Measurements from ENCODE around the gene SRPRA.
A peak's percentile ranks its signal among the peaks of the same experiment; 100 is the strongest.

Gene SRPRA

GRCh38 chr11:126229858-126230540, 38.7 kb downstream of the SRPRA start:
- DNase-seq (ENCODE audit: low read depth): peak; percentile 22

- no peak for DNase-seq (ENCODE audit: low read depth)
Observed at GRCh38 chr11:126226334-126227084, 42.2 kb downstream of the SRPRA start.

DNA sequence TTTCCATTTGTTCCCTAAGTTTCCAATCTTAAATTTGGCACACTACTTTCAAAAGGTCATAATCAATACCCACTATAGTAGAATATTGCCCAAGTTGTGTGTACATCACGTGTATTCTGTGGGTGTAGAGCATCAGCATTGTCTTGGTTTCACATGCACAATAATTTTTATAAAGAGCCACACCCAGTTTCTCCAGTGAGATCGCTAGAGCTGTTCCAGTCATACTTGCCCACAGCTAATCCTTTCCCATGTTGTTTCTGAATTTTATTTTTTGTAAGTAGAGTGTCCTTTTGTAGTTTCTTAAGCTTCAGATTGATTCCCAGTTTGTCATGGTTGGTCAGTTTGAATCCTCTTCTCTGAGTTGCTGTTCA, 43.4 kb downstream of the SRPRA start:
- DNase-seq (ENCODE audit: low read depth): no peak

DNA sequence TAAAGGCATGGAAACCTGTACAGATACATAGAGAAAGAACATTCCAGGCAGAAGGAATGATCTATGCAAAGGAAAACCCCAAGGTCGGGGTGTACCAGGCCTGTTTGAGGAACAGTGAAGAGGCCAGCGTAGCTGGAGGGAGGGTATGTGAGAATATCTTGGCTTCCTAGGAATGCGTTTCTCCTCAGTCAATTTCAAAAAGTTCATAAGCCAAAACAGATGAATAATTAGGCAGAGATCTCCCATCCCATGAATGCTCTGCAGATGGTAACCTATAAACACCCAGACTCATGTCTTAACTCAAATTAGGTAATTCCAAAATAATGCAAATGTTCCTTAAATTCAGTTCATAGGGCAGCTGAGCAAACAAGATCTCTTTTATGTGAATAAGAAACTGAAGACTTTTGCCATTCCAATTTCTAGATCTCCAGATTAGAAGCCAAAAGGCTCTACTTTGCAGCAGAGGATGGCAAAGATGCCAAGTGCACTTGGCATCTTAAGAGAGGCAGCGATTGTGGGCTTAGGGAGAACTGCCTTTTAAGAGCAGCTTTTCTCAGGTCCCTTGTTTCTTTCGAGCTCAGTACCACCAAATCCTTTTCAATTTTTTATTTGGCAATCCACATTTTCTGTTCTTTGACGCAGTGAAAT, 43.9 kb downstream of the SRPRA start:
- no peak for DNase-seq (ENCODE audit: low read depth)

- DNase-seq (ENCODE audit: low read depth): no peak
Observed at GRCh38 chr11:126219547-126219946, 49.1 kb downstream of the SRPRA start.

DNA sequence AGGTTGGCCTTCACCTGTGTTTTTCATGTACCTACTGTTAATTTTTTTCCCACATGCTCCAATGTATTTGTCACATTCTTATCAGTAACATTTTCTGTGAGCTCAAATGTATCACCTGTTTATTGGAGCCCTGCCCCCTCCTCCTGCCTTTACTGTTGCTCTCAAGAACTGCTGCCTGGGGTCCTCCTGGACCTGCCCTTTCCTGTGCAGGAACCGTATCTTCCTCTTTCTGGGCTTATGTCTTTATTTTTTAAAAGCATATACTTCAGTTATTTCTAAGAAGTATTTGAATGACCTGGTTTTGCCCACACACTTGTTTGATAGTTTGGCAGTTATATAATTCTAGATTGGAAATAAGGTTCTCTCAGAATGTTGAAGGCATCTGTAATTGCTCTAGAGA, 51.2 kb downstream of the SRPRA start:
- DNase-seq (ENCODE audit: low read depth): no peak

DNA sequence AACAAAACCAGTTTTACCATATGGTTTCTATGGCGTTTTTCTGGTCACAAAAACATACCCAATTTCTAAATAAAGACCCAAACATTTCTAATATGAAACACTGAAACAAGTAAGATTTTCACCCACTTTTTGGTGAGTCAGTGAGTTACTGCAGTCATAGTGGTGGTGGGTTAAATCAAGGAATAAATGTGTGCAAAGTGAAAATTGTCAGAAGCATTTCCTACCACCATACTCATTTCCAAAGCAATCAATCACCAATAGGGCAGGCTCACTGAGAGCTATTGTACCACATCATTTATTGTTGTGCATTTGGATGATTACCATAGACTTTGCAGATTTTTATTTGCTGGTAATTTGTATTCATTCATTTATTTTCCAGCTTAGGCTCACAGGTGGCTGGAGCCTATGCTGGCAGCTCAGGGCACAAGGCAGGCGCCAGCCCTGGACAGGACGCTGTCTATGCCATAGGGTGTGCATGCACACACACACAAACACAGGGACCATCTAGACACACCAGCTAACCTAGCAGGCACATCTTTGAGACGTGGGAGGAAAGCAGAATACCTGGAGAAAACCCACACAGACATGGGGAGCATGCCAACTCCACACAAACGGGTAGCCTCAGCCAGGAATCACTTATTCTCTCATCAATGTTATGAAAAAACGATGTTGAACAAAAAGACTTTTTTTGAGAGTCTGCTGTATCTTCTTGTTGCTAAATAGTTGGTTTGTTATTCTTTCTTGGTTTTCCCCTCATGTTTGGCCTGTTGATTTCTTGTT, 52.0 kb downstream of the SRPRA start:
- no peak for DNase-seq (ENCODE audit: low read depth)

GRCh38 chr11:126214841-126215240, 53.9 kb downstream of the SRPRA start:
- DNase-seq (ENCODE audit: low read depth): no peak

- DNase-seq (ENCODE audit: low read depth): no peak
Observed at GRCh38 chr11:126214441-126214840, 54.3 kb downstream of the SRPRA start.
